Peyer's patch (tissue), 4 donors: ENCODE measurements around the gene ADGRB3. TPM values are rescaled to one million over a fixed set of nuclear protein-coding genes. Genes with fewer than 3 reads are reported as not detected.

Experiments used
- DNase-seq, 3 donors: peaks; one replicate each; pipeline ENCODE4 v3.0.0-alpha.2; 2017 to 2019
- H3K27ac ChIP-seq, 4 donors: fragments of 200-600 bp; sonication (generic); one replicate each; pipeline ENCODE4 v1.5.1; 2016 to 2019
- H3K27me3 ChIP-seq, 2 donors: fragments of 200-600 bp; sonication (generic); one replicate each; pipeline ENCODE4 v1.5.1; 2019
- H3K36me3 ChIP-seq, 3 donors: fragments of 200-600 bp; sonication (generic); one replicate each; pipeline ENCODE4 v1.5.1; 2016 to 2019
- H3K4me1 ChIP-seq, 4 donors: fragments of 200-600 bp; sonication (generic); one replicate each; pipeline ENCODE4 v1.5.1; 2016 to 2019
- H3K4me3 ChIP-seq, 4 donors: fragments of 200-600 bp; sonication (generic); 1 replicate in 3 of 4; 2 replicates in 1 of 4; pipeline ENCODE4 v1.5.1; 2016 to 2019; ENCODE audit warnings: mild to moderate bottlenecking in 1 of 4
- H3K9me3 ChIP-seq, 4 donors: fragments of 200-600 bp; sonication (generic); one replicate each; pipeline ENCODE4 v1.5.1; 2016 to 2019; ENCODE audit warnings: mild to moderate bottlenecking in 1 of 4
- POLR2A ChIP-seq, 2 donors: fragments of 450-650 bp; IDR thresholded peaks; one replicate each; pipeline ENCODE4 v1.5.1; 2017; ENCODE audit warnings: antibody characterized with exemption in 2 of 2, mild to moderate bottlenecking in 2 of 2, moderate library complexity in 2 of 2
- total RNA-seq, 4 donors: library from RNA; depleted of rRNA; stranded (reverse); fragments of >200 nt; gene quantifications; one replicate each; pipeline ENCODE4 v1.1.0, GENCODE V29; 2016
- TF ChIP-seq, protein P1 (sequence below), 6 experiments: fragments of 450-650 bp in 4 of 6; fragments of 200-600 bp in 2 of 6; sonication (generic) in 1 of 6; IDR thresholded peaks; one replicate each; pipeline ENCODE4 v1.5.1; 2017 to 2019; ENCODE audit warnings: antibody characterized with exemption in 6 of 6, mild to moderate bottlenecking in 3 of 6, moderate library complexity in 1 of 6

Gene ADGRB3
- total RNA-seq, 4 donors from 2014 or later = 1.2 to 9.9 (median 2.5) TPM

DNA sequence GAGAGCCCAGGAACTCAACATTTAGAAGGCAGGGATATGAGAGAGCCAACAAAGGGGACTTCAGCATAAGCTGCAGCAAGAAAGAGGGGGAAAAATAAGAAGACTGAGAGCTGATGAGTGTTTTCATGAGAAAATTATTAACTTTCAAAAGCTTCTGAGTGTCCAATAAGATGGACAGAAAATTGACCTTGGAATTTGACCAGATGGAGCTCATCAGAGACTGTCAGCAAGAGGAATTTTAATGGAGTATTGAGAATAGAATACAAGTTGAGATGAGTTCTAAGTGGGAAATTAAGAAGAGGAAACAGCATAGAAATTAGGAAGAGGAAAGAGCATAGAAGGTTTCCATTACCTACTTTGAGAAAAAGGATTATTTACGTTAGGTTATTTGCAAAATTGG is 733.5 kb downstream of the ADGRB3 start:
- Histone ChIP-seq H3K9me3 (no peaks in the 10 kb centered on the region), H3K27me3 (no peaks in the 10 kb centered on the region), H3K4me1 (no peaks in the 10 kb centered on the region), H3K4me3 (no peak overlapping the region), H3K36me3 (no peaks in the 10 kb centered on the region), H3K27ac (no peak overlapping the region)
- DNase-seq = no peak
- TF ChIP-seq, protein P1, sequence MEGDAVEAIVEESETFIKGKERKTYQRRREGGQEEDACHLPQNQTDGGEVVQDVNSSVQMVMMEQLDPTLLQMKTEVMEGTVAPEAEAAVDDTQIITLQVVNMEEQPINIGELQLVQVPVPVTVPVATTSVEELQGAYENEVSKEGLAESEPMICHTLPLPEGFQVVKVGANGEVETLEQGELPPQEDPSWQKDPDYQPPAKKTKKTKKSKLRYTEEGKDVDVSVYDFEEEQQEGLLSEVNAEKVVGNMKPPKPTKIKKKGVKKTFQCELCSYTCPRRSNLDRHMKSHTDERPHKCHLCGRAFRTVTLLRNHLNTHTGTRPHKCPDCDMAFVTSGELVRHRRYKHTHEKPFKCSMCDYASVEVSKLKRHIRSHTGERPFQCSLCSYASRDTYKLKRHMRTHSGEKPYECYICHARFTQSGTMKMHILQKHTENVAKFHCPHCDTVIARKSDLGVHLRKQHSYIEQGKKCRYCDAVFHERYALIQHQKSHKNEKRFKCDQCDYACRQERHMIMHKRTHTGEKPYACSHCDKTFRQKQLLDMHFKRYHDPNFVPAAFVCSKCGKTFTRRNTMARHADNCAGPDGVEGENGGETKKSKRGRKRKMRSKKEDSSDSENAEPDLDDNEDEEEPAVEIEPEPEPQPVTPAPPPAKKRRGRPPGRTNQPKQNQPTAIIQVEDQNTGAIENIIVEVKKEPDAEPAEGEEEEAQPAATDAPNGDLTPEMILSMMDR (IDR thresholded peaks at IDR 0.05) = no peak
- TF ChIP-seq POLR2A (IDR thresholded peaks at IDR 0.05) = no peak

DNA sequence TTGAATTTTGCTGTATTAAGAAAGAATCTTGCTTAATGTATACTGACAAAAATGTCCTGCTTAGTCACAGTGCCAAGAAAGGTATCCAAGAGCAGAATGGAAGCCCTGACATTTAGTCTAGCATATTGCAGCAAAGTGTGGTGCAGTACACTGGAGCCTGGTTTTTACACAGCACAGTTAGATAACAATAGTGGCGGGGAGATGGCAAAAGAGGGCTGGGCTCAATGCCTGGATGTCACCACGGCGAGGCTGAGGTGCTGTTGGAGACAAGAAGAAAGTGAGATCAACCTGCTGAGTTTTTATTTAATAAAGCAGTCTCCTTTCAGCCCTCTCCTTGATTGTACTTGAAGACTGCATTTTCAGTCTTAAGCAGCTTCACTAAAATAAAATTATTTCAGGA is 735.7 kb downstream of the ADGRB3 start:
- H3K4me1 ChIP-seq = no peaks in the 10 kb centered on the region
- no peak for TF ChIP-seq POLR2A (IDR thresholded peaks at IDR 0.05)
- TF ChIP-seq, protein P1 (IDR thresholded peaks at IDR 0.05) = no peak
- no peak for DNase-seq

DNA sequence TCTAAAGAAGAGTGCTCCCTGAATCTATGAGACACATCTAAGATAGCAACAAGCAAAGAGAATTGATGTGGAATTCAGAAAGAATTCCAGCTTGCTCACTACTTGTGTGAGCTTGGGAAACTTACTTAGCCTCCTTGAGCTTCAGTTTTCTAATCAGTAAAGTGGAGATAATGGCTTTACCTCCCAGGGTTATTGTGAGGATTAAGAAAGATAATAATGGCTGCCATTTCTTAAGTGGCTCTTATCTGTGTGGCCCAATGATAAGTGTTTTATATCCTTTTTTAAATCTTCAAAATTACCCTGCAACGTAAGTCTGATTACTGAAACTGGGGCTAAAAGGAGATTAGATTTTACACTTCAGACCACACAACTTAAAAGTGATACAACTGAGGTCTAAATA is 743.2 kb downstream of the ADGRB3 start:
- DNase-seq = no peak
- no peaks in the 10 kb centered on the region for H3K27me3 ChIP-seq
- H3K9me3 ChIP-seq = no peaks in the 10 kb centered on the region
- no peak overlapping the region for H3K4me3 ChIP-seq
- no peaks in the 10 kb centered on the region for H3K36me3 ChIP-seq
- no peaks in the 10 kb centered on the region for H3K4me1 ChIP-seq
- no peak overlapping the region for H3K27ac ChIP-seq
- TF ChIP-seq, protein P1 (IDR thresholded peaks at IDR 0.05) = no peak
- no peak for TF ChIP-seq POLR2A (IDR thresholded peaks at IDR 0.05)

More for the DNA sequence above, 735.7 kb downstream of the ADGRB3 start:
- H3K36me3 ChIP-seq = no peaks in the 10 kb centered on the region
- no peak overlapping the region for H3K4me3 ChIP-seq
- no peaks in the 10 kb centered on the region for H3K27me3 ChIP-seq
- H3K9me3 ChIP-seq = no peaks in the 10 kb centered on the region
- H3K27ac ChIP-seq = no peak overlapping the region

DNA sequence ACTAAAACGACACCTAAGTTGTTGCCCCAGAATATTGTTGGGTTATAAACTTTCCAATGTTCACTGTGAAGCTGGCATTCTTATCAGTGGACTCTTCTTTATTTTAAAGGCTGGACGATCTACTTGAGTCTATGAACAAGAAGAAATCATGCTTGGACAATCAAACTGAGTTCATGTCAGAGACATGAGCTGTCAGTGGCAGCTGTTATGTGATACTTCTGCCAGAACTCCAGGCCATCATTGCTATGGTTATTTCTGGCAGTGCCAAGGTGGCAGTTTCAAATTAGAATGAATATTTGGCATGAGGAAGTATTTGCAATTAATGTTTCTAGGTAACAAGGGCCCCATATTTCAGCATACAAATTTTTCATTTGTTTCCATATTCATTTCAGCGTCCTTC is 744.4 kb downstream of the ADGRB3 start:
- no peak for TF ChIP-seq POLR2A (IDR thresholded peaks at IDR 0.05)
- TF ChIP-seq, protein P1 (IDR thresholded peaks at IDR 0.05) = no peak
- Histone ChIP-seq H3K27me3 (no peaks in the 10 kb centered on the region), H3K9me3 (no peaks in the 10 kb centered on the region), H3K4me3 (no peak overlapping the region), H3K27ac (no peak overlapping the region), H3K36me3 (no peaks in the 10 kb centered on the region), H3K4me1 (no peaks in the 10 kb centered on the region)
- DNase-seq = no peak

DNA sequence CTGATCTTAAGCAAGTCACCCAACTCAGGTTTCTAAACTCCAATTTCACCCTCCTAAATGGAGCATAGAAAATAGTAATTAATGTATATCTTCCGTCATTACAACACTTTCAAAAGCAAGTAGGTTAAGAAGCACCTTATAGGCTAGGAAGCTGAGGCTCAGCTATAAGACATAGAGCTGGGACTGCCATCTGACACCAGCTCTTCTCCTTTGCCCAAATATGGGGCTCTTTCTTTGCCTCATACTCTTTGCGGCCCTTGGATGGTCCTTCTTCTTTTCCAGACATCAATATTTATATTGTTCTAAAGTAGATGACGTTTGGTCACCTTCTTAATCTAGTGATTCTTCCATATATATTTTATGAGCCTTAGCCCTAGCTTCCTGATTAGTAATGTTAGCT is 748.5 kb downstream of the ADGRB3 start:
- TF ChIP-seq POLR2A (IDR thresholded peaks at IDR 0.05) = no peak
- TF ChIP-seq, protein P1 (IDR thresholded peaks at IDR 0.05) = no peak
- Histone ChIP-seq H3K27ac (no peak overlapping the region), H3K36me3 (no peaks in the 10 kb centered on the region), H3K4me1 (no peaks in the 10 kb centered on the region), H3K27me3 (no peaks in the 10 kb centered on the region), H3K9me3 (no peaks in the 10 kb centered on the region), H3K4me3 (no peak overlapping the region)
- DNase-seq = no peak

DNA sequence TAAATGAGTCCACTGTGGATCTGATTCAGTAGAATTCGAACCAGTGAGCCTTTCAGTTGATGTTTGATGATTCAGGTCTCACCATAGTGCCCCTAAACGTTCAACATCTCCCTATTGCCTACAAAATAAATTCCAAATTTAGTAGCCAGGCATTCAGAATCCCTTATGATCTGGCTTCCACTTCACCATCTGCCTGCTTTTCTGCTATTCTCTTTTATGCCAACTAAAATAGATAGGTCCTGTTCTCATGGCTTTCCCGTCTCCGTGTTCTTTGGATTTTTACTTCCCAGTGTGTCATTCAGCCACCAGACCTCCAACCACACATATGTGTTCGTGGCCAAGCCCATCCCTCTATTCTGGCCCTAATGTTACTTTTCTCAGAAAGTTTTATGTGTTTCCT is 751.3 kb downstream of the ADGRB3 start:
- Histone ChIP-seq H3K36me3 (no peaks in the 10 kb centered on the region), H3K4me3 (no peak overlapping the region), H3K4me1 (no peaks in the 10 kb centered on the region), H3K27me3 (no peaks in the 10 kb centered on the region), H3K9me3 (no peaks in the 10 kb centered on the region), H3K27ac (no peak overlapping the region)
- TF ChIP-seq POLR2A (IDR thresholded peaks at IDR 0.05) = no peak
- TF ChIP-seq, protein P1 (IDR thresholded peaks at IDR 0.05) = no peak
- no peak for DNase-seq
